Mucosa of rectum (tissue), 2 donors: Measurements from ENCODE around the gene SIRPB2.

Experiments used
- H3K27ac ChIP-seq, 2 donors: one replicate each; pipeline ENCODE4 v1.7.0; 2013; ENCODE audit warnings: inconsistent platforms in 2 of 2, low read depth in 2 of 2, low read length in 2 of 2
- H3K27me3 ChIP-seq, 2 donors: one replicate each; pipeline ENCODE4 v1.7.0; 2013; ENCODE audit warnings: low read length in 2 of 2; ENCODE audit not compliant: control insufficient read depth in 2 of 2, insufficient read depth in 2 of 2
- H3K36me3 ChIP-seq, 2 donors: one replicate each; pipeline ENCODE4 v1.7.0; 2013; ENCODE audit warnings: low read length in 2 of 2; ENCODE audit not compliant: control insufficient read depth in 2 of 2, insufficient read depth in 2 of 2
- H3K4me1 ChIP-seq, 2 donors: one replicate each; pipeline ENCODE4 v1.7.0; 2013; ENCODE audit warnings: low read length in 2 of 2, mild to moderate bottlenecking in 1 of 2; ENCODE audit not compliant: control insufficient read depth in 2 of 2, insufficient read depth in 2 of 2
- H3K4me3 ChIP-seq, 2 donors: one replicate each; pipeline ENCODE4 v1.7.0; 2013; ENCODE audit warnings: low read length in 2 of 2
- H3K9ac ChIP-seq, 2 donors: one replicate each; pipeline ENCODE4 v1.7.0; 2013; ENCODE audit warnings: low read length in 2 of 2, low read depth in 1 of 2, mild to moderate bottlenecking in 1 of 2
- H3K9me3 ChIP-seq, 2 donors: one replicate each; pipeline ENCODE4 v1.7.0; 2013; ENCODE audit warnings: low read length in 2 of 2; ENCODE audit not compliant: control insufficient read depth in 2 of 2
- donor health status: healthy.
- donor health status: Normal muscosa, but diverticular disease.

SIRPB2 gene

GRCh38 chr20:1526896-1527295 is 35.7 kb upstream of the SIRPB2 start:
- no peak overlapping the region for H3K27ac ChIP-seq
- no peaks in the 10 kb centered on the region for H3K27me3 ChIP-seq
- no peaks in the 10 kb centered on the region for H3K9me3 ChIP-seq
- H3K9ac ChIP-seq: no peak overlapping the region
- H3K4me1 ChIP-seq: no peaks in the 10 kb centered on the region
- H3K36me3 ChIP-seq: no peaks in the 10 kb centered on the region
- H3K4me3 ChIP-seq: no peak overlapping the region

DNA sequence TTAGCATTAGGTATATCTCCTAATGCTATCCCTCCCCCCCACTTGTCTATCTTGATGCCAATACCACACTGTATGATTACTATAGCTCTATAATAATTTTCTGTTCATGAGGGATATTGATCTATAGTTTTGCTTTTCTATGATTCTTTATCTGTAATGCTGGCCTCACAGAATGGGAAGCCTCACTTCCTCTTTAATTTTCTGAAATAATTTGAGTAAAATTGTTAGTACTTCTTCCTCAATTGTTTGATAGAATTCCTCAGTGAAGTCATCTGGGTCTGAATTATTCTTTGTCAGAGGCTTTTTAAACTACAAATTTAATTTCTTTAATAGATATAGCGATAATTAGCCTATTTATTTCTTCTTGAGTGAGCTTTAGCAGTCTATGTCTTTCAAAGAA is 35.1 kb upstream of the SIRPB2 start:
- no peak overlapping the region for H3K4me3 ChIP-seq
- no peak overlapping the region for H3K27ac ChIP-seq
- no peaks in the 10 kb centered on the region for H3K9me3 ChIP-seq
- no peaks in the 10 kb centered on the region for H3K36me3 ChIP-seq
- H3K4me1 ChIP-seq: no peaks in the 10 kb centered on the region
- no peaks in the 10 kb centered on the region for H3K27me3 ChIP-seq
- no peak overlapping the region for H3K9ac ChIP-seq

- no peak overlapping the region for H3K4me3 ChIP-seq
- no peak overlapping the region for H3K9ac ChIP-seq
- H3K27me3 ChIP-seq: no peaks in the 10 kb centered on the region
- no peak overlapping the region for H3K27ac ChIP-seq
- H3K9me3 ChIP-seq: no peaks in the 10 kb centered on the region
- no peaks in the 10 kb centered on the region for H3K36me3 ChIP-seq
- H3K4me1 ChIP-seq: no peaks in the 10 kb centered on the region
These were observed 32.8 kb upstream of the SIRPB2 start for GRCh38 chr20:1524004-1524403.

DNA sequence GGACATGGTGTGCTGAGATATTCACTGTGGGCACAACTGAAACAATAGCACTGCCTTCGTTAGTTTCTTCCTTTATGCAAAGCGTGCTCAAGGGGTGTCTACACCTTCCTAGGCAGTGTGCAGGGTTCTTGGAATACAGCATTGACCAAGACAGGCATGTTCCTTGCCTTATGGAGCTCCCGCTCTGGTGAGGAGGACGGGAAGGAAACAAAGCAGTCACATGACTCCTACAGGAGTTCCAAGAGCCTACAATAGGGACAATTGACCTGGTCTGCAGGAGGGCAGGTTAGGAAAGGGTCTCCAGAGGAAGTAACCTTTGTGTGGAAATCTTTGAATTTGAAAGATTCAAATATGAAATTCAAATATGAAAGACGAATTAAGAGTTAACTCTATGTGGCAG is 25.8 kb upstream of the SIRPB2 start:
- no peak overlapping the region for H3K4me3 ChIP-seq
- H3K27me3 ChIP-seq: no peaks in the 10 kb centered on the region
- no peak overlapping the region for H3K27ac ChIP-seq
- no peak overlapping the region for H3K9ac ChIP-seq
- H3K4me1 ChIP-seq: no peaks in the 10 kb centered on the region
- H3K9me3 ChIP-seq: no peaks in the 10 kb centered on the region
- no peaks in the 10 kb centered on the region for H3K36me3 ChIP-seq

- Histone ChIP-seq H3K27me3 (no peaks in the 10 kb centered on the region), H3K4me3 (no peak overlapping the region), H3K36me3 (no peaks in the 10 kb centered on the region), H3K4me1 (no peaks in the 10 kb centered on the region), H3K9ac (no peak overlapping the region), H3K27ac (no peak overlapping the region), H3K9me3 (no peaks in the 10 kb centered on the region)
These were observed 22.6 kb upstream of the SIRPB2 start for GRCh38 chr20:1513801-1514200.

DNA sequence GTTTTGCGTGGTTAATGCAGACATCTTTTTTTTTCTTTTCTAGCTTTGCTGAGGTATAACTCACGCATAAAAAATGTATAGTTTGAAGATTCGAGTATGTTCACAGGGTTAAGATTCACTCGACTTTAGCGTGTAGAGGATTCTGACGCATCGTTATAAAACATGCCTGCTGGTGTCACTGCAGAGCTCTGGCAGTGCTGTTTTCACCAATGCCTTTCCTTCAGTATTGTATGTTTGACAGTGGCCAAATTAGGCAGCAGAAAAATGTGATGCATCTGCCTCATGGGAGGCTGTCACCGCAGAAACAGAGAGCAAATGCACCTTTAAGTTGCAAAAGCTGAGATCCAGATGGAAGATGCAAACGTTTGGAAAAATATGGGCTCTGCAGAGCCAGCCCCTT is 18.0 kb upstream of the SIRPB2 start:
- H3K9ac ChIP-seq: no peak overlapping the region
- H3K9me3 ChIP-seq: no peaks in the 10 kb centered on the region
- no peak overlapping the region for H3K4me3 ChIP-seq
- H3K27me3 ChIP-seq: no peaks in the 10 kb centered on the region
- H3K27ac ChIP-seq: no peak overlapping the region
- H3K36me3 ChIP-seq: no peaks in the 10 kb centered on the region
- no peaks in the 10 kb centered on the region for H3K4me1 ChIP-seq

- H3K27me3 ChIP-seq: no peaks in the 10 kb centered on the region
- H3K9ac ChIP-seq: no peak overlapping the region
- no peaks in the 10 kb centered on the region for H3K9me3 ChIP-seq
- no peaks in the 10 kb centered on the region for H3K36me3 ChIP-seq
- no peak overlapping the region for H3K27ac ChIP-seq
- no peak overlapping the region for H3K4me3 ChIP-seq
- H3K4me1 ChIP-seq: no peaks in the 10 kb centered on the region
These were observed 17.4 kb upstream of the SIRPB2 start for GRCh38 chr20:1508574-1508973.

DNA sequence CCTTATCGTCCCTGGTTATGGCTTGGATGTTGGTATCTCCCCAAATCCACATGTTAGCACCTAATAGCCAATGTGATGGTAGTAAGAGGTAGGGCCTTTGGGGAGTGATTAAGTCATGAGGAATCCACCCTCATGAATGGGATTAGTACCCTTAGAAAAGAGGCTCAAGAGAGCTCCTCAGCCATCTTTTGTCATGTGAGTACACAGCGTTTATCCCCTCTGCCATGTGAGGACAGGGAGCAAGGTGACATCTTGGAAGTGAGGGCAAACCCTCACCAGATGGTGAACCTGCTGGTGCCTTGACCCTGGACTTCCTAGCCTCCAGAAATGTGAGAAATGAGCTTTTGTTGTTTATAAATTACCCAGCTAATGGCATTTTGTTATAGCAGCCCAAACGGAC is 16.1 kb upstream of the SIRPB2 start:
- no peaks in the 10 kb centered on the region for H3K27me3 ChIP-seq
- H3K36me3 ChIP-seq: no peaks in the 10 kb centered on the region
- no peak overlapping the region for H3K27ac ChIP-seq
- H3K9ac ChIP-seq: no peak overlapping the region
- H3K4me1 ChIP-seq: no peaks in the 10 kb centered on the region
- H3K9me3 ChIP-seq: no peaks in the 10 kb centered on the region
- no peak overlapping the region for H3K4me3 ChIP-seq

DNA sequence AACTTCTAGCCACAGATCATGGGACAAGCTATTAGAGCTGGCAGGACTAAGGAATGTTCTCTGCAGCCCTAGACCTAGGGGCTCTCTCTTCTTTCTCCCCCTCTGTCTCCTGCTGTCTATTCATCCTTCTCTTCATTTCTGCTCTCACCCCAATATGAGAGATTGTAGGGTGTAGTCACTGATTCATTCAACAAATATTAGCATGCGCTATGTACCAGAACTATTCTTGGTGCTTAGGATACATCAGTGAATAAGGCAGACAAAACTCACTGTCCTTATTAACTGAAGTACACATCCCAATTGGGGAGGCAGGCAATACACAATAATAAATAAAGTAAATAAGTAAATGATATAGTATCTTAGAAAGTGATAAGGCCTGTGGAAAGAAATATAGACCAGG is 14.7 kb upstream of the SIRPB2 start:
- Histone ChIP-seq H3K36me3 (no peaks in the 10 kb centered on the region), H3K27ac (no peak overlapping the region), H3K4me1 (no peaks in the 10 kb centered on the region), H3K9ac (no peak overlapping the region), H3K4me3 (no peak overlapping the region), H3K27me3 (no peaks in the 10 kb centered on the region), H3K9me3 (no peaks in the 10 kb centered on the region)

DNA sequence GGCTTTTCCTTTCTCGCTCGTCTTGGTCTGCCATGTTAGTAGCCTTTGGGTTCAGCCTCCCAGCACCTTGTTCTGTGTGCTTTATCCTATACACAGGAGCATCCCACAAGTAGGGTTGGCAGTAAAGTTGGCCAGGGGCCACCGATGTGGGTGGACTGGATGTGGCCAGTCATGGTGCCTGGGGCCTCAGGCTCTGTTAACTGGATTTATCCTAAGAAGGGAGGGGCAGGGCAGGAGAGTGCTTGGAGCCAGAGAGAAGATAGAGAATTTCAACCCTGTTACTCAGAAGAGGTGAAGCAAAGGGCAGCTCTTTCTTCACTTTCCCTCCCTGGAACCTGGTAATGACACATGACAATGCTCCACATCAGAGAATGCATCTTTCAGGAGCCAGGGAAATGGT is 14.1 kb upstream of the SIRPB2 start:
- Histone ChIP-seq H3K9ac (no peak overlapping the region), H3K27ac (no peak overlapping the region), H3K9me3 (no peaks in the 10 kb centered on the region), H3K36me3 (no peaks in the 10 kb centered on the region), H3K4me1 (no peaks in the 10 kb centered on the region), H3K4me3 (no peak overlapping the region), H3K27me3 (no peaks in the 10 kb centered on the region)

GRCh38 chr20:1503564-1504227 is 12.5 kb upstream of the SIRPB2 start:
- no peaks in the 10 kb centered on the region for H3K4me1 ChIP-seq
- no peaks in the 10 kb centered on the region for H3K27me3 ChIP-seq
- H3K36me3 ChIP-seq: no peaks in the 10 kb centered on the region
- no peak overlapping the region for H3K9ac ChIP-seq
- H3K27ac ChIP-seq: no peak overlapping the region
- no peak overlapping the region for H3K4me3 ChIP-seq
- H3K9me3 ChIP-seq: no peaks in the 10 kb centered on the region
